Muscle of arm (tissue), 14 donors: ENCODE results near the gene ALDH8A1. TPM values are rescaled to one million over a fixed set of nuclear protein-coding genes. Genes with fewer than 3 reads are reported as not detected.

Experiments
- DNase-seq: peaks from one replicate; pipeline ENCODE4 v3.0.0-alpha.2; 2013
- long read RNA-seq, 11 donors: transcript quantifications; one replicate each; lab custom pipeline, GENCODE V29; 2026
- polyA plus RNA-seq, 12 donors: library from polyadenylated mRNA; unstranded; fragments of 120-200 nt; gene quantifications; one replicate each; pipeline ENCODE4 v1.2.1, GENCODE V29; 2013; ENCODE audit not compliant: insufficient read length in 12 of 12

Gene ALDH8A1, protein sequence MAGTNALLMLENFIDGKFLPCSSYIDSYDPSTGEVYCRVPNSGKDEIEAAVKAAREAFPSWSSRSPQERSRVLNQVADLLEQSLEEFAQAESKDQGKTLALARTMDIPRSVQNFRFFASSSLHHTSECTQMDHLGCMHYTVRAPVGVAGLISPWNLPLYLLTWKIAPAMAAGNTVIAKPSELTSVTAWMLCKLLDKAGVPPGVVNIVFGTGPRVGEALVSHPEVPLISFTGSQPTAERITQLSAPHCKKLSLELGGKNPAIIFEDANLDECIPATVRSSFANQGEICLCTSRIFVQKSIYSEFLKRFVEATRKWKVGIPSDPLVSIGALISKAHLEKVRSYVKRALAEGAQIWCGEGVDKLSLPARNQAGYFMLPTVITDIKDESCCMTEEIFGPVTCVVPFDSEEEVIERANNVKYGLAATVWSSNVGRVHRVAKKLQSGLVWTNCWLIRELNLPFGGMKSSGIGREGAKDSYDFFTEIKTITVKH
- polyA plus RNA-seq, result 1 to 10 TPM in 7 of 12 donors, under 1 TPM in 3, not detected in 2; 0.31 to 3.1 (median 1.3) TPM
- long read RNA-seq, donor 1, result 0 reads
- long read RNA-seq, donor 2, result 0 reads
- long read RNA-seq, donor 3, result 0 reads
- long read RNA-seq, donor 4, result 0 reads
- long read RNA-seq, donor 5, result 0 reads
- long read RNA-seq, donor 6, result 0 reads
- long read RNA-seq, donor 7, result 0 reads
- long read RNA-seq, donor 8, result 0 reads
- long read RNA-seq, donor 9, result 0 reads
- long read RNA-seq, donor 10, result 0 reads
- long read RNA-seq, donor 11, result 0 reads

DNA sequence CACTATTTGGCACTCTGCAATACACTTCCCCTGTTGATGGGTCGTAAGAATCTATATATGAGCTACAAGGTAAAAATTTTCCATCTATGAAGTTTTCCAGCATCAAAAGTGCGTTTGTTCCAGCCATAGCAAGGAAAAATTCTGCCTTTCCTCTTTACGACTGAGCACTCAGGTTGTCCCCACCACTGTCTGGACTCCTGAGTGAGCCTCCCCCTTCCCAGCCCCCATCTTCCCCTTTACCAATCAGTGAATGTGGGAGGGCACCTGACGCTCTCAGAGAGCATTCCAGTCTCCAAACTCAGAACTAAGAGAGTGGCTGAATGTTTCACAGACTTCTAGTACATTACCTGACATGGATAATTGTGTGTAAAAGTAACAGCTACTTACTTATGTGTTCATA is at the start of gene ALDH8A1:
Gene ALDH8A1 (minus strand): TSS at position 175 of the 400 bp plus-strand sequence. CDS start 48 bp downstream, at position 127.
- no peak for DNase-seq

DNA sequence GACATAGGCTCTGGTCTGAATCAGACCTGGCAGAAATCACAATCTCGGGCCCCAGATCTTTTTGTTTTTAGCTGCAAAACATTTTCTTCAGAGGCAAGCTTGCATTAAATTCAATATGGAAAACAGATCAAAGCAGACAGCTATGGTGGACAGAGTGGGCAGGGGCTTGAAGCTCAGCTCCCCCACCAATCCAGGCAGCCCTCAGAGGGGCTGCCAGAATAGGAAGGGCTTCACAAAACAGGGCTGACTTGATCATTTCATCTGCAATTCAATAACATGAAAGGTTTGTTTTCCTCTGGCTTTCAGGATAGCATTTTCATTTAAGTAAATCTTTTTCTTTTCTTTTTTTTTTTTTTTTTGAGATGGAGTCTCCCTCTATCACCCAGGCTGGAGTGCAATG is 49.2 kb upstream of the ALDH8A1 start:
- no peak for DNase-seq

DNA sequence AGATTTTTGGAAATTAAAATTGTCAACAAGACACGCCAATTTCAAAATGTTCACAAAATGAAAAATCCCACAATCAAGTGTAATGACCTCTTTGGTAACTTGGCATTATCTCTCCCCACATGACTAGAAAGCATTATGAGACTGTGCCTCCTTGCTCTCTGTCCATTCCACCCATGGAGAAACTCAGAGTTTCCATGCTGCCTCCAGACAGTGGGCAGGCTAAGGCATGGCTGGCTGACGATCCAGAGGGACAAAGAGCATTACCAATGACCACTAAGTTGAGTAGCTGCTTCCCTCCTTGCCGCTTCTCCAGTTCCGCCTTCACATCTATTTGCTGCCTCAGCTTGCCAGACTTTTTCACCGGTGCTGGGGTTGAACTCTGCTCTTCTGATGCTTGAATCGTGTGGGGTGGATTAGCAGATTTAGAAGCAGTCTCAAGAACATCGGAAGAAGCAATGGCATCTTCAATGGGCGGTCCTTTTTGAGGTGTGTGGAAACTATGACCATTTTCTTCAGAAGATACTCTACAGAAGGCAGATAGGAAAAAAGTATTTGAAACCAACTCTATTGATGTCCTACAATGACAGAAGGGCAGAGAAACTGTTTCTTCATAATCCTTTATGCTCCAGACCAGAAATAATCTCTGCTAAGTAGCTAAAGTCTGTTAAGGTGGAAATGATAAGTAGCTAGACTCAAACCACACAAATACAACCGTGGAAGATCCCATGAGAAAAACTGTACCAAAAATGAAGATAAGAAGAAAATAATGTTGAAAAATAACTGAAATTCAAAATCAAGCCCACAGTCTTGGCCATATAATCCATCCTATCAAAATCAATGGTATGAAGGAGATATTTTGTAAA is 47.5 kb upstream of the ALDH8A1 start:
- no peak for DNase-seq

DNA sequence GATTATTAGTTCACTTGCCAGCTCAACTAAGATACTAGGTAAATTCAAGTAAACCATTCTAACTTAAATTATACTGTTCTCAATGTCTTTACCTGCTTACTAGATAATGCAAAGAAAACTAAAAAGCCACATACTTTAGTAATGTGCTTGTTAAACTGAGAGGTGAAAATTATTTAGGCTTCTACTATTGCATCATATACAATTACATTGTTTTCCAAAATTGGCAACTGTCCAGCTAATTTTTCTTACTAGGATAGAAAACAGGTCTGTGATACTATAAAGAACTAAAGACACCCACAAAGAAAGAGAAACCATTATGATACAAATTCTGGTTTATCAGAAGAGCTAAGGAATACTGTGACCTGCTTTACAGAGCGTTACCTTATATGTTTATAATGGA is 45.6 kb upstream of the ALDH8A1 start:
- DNase-seq, result no peak

DNA sequence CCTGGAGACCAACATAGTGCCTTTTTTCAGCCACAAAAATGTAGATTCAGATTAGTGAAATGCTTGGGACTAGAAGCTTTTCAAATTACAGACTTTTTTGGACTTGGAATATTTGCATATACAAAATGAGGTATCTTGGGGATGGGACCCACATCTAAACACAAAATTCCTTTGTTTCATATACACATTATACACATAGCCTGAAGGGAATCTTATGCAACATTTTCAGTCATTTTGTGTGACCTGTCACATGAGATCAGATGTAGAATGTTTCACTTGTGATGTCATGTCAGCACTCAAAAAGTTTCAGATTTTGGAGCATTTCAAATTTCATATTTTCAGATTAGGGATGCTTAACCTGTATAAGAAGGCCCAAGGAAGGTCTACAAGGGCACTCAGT is 44.5 kb upstream of the ALDH8A1 start:
- DNase-seq, result no peak

DNA sequence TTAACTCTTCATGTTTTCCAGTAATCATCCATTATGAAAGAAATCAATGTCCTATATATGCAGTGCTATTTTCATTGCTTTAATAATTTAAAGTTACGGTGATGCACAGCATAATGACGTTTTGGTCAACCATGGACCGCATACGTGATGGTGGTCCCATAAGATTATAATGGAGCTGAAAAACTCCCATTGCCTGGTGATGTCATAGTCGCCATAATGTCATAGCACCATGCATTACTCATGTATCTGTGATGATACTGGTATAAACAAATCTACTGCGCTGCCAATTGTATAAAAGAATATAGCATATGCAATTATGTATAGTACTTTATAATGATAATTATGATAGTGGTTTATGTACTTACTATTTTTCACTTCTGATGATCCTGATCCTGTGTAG is 42.3 kb upstream of the ALDH8A1 start:
- no peak for DNase-seq

DNA sequence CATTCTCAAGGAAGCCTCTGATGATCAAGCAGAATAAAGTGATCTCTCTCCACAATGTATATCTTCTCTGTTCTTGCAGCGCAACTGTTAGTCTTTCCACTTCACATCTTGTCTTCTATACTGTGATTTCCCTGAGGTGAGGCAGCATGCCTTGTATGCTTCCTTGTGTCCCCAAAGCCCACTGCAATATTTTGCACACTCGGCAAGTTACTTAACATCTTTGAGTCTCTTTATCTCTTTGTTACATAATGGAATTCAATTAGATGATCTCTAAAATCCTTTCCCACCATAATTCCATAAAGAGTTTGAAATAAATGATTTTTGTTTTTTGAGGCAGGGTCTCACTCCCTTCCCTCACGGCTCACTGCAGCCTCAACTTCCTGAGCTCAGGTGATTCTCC is 40.4 kb upstream of the ALDH8A1 start:
- DNase-seq, result no peak

DNA sequence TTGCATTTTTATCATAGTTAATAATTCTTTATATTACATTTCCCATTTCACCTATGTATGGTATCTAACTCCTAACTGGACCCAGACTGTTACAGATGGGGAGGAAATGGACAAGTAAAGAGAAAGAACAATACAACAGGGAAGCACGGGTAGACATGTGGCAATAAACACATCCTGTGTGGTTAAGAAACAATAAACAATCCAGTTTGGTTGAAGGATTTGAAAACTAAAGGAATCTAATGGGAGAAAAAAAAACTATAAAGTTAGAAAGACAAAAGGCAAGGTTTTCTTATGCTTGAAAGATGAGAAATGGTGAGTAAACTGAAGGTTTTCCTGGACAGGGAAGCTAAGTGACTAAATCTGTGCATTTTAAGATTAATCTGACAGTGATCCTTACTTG is 34.9 kb upstream of the ALDH8A1 start:
- no peak for DNase-seq

DNA sequence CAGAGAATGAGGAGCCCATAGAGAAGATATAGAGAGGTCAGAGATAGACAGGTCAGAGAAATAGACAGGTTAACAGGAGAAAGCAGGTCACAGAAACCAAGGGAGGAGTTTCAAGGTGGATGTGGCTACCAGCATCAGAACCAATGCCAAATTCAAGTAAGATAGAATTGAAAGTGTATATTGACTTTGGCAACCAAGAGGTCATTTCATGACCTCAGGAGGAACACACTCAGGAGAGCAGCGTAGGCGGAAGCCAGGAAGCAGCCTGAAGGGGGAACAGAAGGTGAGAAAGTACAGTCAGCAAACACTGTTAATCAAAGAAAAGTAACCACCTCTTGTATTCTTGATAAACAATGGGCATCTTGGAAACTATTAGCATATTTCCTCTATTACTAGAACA is 33.9 kb upstream of the ALDH8A1 start:
- no peak for DNase-seq

DNA sequence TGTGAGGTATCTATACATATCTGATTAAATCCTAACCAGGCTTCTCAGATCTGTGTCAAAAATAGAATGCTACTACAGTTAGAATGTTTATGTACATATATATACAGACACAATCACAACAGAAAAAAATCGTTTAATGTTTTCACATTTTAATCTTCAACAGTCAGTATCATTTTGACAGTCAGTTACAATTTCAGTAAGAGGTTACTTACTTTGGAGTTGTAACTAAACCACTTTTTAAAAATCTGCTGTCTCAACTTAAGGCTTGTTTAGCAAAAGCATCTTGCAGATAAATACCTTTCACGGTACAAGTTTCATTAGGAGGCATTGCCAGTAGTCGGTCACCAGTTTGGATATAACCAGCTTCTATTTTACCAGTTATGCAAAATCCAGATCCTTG is 32.3 kb upstream of the ALDH8A1 start:
- no peak for DNase-seq

DNA sequence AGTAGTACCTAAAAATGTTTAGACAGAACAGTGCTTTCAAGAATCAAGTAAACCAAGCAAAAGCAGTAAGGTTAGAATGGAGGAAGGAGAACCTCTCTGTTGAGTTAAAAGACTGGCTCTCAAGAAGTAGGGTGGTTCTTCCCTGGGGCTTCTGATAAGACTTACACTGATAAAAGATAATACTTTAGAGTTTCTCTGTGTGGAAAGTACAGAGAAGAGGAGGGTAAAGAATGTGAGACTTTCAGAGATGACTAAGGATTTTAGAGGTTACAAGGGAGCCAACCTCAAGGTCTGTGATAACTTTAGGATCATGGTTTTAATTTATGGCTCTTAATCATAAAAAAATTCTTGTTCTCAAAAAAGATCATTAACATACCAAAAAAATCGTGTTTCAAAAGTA is 30.9 kb upstream of the ALDH8A1 start:
- DNase-seq, result no peak

DNA sequence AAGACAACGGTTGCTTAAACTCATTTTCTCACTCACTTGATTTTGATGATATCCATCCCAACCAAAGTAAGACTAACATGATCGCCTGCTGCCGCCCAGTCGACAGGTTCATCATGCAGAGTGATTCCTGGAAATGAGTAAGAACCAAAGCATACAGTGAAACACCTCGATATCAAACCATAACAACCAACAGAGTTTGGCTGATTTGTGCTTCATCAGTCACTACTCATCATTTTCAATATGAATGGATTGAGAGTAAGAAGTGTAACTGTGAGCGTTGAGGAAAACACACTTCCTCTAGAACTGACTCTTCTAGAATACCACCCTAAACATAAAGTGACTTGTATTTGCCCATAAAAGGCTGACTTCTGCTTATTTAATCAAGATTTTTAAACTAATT is 29.2 kb upstream of the ALDH8A1 start:
- no peak for DNase-seq

DNA sequence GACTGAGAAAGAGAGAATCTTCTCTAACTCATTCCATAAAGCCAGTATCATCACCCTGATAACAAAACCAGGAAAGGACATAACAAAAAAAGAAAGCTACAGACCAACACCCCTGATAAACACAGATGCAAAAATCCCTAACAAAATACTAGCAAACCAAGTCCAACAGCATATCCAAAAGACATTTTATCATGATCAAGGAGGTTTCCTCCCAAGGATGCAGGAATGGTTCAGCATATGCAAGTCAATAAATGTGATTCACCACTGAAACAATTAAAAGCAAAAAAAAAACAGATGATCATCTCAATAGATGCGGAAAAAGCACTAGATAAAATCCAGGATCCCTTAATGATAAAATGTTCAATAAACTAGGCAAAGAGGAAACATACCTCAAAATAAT is 24.5 kb upstream of the ALDH8A1 start:
- no peak for DNase-seq

DNA sequence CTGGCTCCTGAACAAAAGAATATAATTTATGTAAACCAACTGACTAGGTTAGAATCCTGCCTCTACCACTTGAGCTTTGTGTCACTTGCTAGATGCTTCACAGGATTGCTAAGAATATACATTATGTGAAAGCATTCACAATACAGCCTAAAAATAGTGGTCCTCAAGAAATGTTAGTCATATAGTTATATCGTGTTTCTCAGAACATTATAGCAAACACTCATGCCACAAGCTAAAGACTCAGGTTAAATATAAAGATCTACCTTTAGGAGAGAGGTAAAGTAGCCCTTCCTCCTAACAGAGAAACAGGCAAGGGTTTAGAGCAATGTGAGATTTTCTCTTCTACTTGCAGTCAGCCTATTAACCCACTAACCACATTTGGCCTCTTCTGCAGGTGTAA is 17.8 kb upstream of the ALDH8A1 start:
- DNase-seq, result no peak

DNA sequence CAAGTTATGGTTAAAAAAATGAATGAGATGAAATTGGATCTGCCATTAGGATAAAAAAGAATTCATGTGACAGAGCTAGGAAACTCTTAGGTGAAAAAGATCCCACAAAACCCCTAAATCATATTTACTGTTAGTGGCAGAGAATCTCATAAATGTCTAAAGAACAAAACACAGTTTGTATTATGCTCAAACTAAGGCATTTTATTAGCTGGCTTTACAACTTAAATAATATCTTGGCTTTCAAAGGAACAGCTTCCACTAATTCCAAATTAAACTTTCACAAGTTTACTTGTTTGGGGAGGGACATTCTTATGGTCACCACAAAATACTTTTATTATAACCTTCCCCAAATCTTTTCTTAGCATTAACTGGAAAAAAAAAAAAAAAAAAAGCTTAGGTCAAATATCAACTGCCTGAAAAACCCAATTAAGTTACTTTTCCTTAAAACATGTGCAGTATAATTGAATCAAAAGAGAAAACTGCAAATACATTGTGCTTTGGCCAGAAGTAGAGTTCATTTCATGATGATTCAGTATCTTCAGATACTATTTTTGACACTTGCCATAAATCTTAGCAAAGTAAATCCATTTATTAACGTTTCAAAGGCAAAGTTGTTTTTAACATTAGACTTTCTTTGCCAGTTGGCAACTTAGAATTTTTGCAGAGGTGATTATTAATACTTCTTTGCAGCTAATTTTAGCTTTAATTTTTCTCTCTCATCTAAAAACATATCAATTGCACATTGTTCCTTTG is 14.7 kb upstream of the ALDH8A1 start:
- DNase-seq, result no peak

DNA sequence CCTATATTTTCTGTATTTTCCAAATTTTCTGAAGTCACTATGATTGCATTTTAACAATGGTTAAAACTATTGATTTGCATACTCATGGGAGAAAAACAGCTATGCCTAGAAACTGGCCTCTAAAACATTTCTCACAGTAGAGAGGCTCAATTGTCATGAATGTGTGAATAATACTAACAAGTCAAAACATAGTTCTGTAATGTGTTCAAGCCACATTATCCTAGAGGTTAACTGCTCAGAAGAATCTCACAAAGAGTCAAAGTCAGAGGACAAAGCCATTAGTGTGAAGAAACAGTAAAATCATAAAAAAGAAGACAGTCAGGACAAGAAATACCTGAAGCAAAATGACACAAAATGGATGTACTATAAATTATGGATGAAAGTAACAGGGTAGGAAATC is 12.5 kb upstream of the ALDH8A1 start:
- no peak for DNase-seq

DNA sequence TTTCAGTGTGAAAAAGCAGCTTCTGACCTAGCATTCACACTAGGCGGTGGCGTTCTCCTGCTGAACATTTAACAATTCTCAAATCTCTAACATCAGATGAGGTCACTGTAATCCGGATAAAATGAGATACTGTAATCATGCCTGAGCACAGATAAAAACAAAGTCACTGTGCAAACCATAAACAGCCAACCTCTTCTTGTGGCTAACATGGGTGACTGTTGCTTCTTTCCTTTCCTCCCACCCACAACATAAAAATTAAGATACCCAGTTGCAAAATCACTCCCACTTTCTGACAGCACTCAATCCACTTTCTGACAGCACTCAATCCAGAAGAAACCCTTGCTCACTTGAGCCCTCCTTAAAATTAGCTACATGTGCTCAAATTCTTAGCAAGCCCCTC is 11.5 kb upstream of the ALDH8A1 start:
- DNase-seq, result no peak

DNA sequence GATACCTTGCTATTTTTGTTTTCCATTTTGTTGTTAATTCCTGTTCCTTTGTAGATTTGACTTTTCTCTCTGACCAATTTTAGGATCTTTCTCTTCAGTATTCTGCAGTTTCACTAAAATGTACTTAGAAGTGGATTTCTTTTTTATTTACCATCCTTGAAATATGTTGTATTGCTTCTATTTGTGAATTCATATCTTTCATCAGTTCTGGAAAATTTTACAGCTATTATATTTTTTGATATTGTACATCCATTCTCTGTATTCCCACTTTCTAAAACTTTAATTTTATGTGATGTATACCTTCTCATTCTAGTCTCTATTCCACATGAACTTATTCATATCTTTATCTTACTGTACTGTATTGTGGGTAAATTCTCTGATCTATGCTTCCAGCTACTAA is 9.7 kb upstream of the ALDH8A1 start:
- no peak for DNase-seq

DNA sequence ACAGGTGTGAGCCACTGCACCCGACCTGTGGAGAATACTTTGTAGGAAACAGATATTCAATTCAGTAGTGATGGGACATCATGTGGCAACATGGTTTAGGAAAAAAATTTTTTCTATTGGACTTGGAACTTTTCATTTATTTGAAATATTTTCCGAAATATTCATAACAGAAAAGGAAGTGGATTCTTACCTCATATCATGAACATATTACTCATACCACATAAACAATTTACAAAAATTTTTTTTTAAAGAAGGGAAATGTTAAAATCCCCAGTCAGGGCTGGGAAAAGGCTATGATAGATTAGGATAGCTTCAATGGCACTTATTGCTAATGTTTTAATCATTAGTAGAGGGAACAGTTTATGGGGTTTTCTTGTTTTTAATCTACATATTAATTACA is 6.8 kb upstream of the ALDH8A1 start:
- no peak for DNase-seq

DNA sequence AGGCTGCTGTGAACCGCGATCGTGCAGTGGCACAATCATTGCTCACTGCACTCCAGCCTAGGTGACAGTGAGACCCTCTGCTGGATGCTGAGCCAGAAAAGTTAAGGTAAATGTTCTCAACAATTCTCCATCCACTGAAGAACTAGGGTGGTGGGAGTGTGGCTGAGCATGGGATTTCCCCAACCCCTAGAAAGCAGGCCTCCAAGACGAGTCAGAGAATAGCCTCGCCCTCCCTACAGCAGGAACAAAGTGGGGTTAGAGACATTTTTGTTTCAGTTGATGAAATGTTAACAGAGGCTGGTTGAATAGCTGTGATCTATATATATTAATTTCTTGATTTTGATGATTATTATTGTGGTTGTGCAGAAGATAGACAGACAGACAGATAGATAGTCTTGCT is 6.1 kb upstream of the ALDH8A1 start:
- no peak for DNase-seq

DNA sequence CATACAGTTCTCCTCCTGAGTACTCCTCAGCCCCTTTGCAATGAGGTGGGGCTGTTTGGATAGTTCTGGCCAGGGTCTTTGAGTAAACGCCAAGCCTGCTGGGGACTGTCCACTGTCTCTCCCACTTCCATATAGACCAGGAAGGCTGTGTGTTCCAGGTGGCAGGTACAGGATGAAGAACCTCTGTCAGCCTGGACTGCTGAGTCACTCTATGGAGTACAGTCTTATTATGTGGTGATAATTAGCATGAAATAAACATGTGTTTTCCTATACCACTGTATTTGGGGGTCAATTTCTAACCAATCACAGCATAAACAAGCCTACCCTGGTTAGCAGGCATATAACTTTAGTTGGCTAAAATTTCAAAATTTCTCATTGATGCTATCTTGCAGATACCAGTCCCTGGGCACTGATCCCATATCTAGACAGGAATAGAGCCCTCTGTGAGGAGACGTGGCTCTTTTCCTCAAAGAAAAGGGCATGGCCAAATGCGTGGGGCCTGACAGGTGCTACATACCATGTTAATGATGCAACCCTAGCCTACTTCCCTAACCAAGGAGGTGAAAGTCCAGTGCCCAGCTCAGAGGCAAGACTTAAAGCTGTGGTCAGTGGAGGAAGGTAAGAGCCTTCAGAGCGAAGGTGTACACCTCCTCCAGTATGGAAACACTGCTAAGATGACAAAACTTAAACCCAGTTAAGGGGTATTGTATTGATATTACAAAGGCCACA is 4.5 kb upstream of the ALDH8A1 start:
- DNase-seq, result no peak
